GM23338 (cell line): ENCODE measurements around the gene MKLN1. TPM values are rescaled to one million over a fixed set of nuclear protein-coding genes. Genes with fewer than 3 reads are reported as not detected.

Experiments
- ATAC-seq: fragments of 200-7000 bp; cut with Tn5 transposase; 3 replicates; pipeline ENCODE4 v1.9.1; 2020
- DNase-seq: peaks from one replicate; pipeline ENCODE4 v3.0.0-alpha.2; 2015; ENCODE audit warnings: low spot score
- H2AFZ ChIP-seq: fragments of 200-600 bp; sonication (generic); 2 replicates; pipeline ENCODE4 v1.8.0; 2016; ENCODE audit warnings: antibody characterized with exemption, mild to moderate bottlenecking, moderate library complexity
- H3F3A ChIP-seq: fragments of 200-600 bp; sonication (generic); replicated peaks from 2 replicates; pipeline ENCODE4 v1.8.0; 2017; ENCODE audit warnings: antibody characterized with exemption, mixed run types, low read depth
- H3K27ac ChIP-seq: fragments of 200-600 bp; sonication (generic); 2 replicates; pipeline ENCODE4 v1.6.1; 2016; ENCODE audit warnings: low read depth
- H3K27me3 ChIP-seq: fragments of 200-600 bp; sonication (generic); 2 replicates; pipeline ENCODE4 v1.8.0; 2016; ENCODE audit warnings: mild to moderate bottlenecking, mixed run types, moderate library complexity; ENCODE audit not compliant: insufficient read depth
- H3K36me3 ChIP-seq: fragments of 200-600 bp; sonication (generic); 2 replicates; pipeline ENCODE4 v1.8.0; 2016; ENCODE audit warnings: mild to moderate bottlenecking; ENCODE audit not compliant: insufficient read depth
- H3K4me1 ChIP-seq: fragments of 200-600 bp; sonication (generic); 2 replicates; pipeline ENCODE4 v1.8.0; 2016; ENCODE audit warnings: mild to moderate bottlenecking, moderate library complexity; ENCODE audit not compliant: insufficient read depth
- H3K4me2 ChIP-seq: fragments of 200-600 bp; sonication (generic); 2 replicates; pipeline ENCODE4 v1.7.1; 2017; ENCODE audit warnings: mixed run types
- H3K4me3 ChIP-seq: fragments of 200-600 bp; sonication (generic); 2 replicates; pipeline ENCODE4 v1.6.1; 2016; ENCODE audit warnings: mixed run types
- H3K79me2 ChIP-seq: fragments of 200-600 bp; sonication (generic); replicated peaks from 2 replicates; pipeline ENCODE4 v1.8.0; 2017; ENCODE audit warnings: mild to moderate bottlenecking; ENCODE audit not compliant: insufficient read depth
- H3K9me2 ChIP-seq: fragments of 200-600 bp; sonication (generic); 2 replicates; pipeline ENCODE4 v1.8.0; 2017; ENCODE audit not compliant: insufficient read depth
- H4K20me1 ChIP-seq: fragments of 200-600 bp; sonication (generic); replicated peaks from 2 replicates; pipeline ENCODE4 v1.8.0; 2017; ENCODE audit warnings: mild to moderate bottlenecking; ENCODE audit not compliant: insufficient read depth
- H3K27ac Mint-ChIP-seq: 2 replicates; pipeline ENCODE4 v1.8.0; 2020; ENCODE audit warnings: inconsistent platforms, mild to moderate bottlenecking, moderate library complexity, mixed read lengths
- H3K27me3 Mint-ChIP-seq: 3 replicates; pipeline ENCODE4 v1.8.0; 2022; ENCODE audit warnings: low read depth, mild to moderate bottlenecking, moderate library complexity, mixed read lengths, inconsistent platforms; ENCODE audit not compliant: insufficient read depth, poor library complexity
- H3K36me3 Mint-ChIP-seq: 3 replicates; pipeline ENCODE4 v1.8.0; 2021; ENCODE audit warnings: low read depth, mild to moderate bottlenecking, inconsistent platforms, moderate library complexity, mixed read lengths
- H3K4me1 Mint-ChIP-seq: 3 replicates; pipeline ENCODE4 v1.8.0; 2020; ENCODE audit warnings: mild to moderate bottlenecking, inconsistent platforms, mixed read lengths
- H3K4me3 Mint-ChIP-seq: 3 replicates; pipeline ENCODE4 v1.8.0; 2021; ENCODE audit warnings: moderate library complexity, mild to moderate bottlenecking, inconsistent platforms, mixed read lengths
- H3K9me3 Mint-ChIP-seq: 3 replicates; pipeline ENCODE4 v1.8.0; 2020; ENCODE audit warnings: moderate library complexity, mild to moderate bottlenecking, inconsistent platforms, mixed read lengths
- EZH2 ChIP-seq: fragments of 200-600 bp; sonication (generic); IDR thresholded peaks from one replicate; pipeline ENCODE4 v1.8.0; 2017; ENCODE audit warnings: antibody characterized with exemption, mild to moderate bottlenecking, low read depth; ENCODE audit not compliant: unreplicated experiment
- EZH2phosphoT487 ChIP-seq: fragments of 200-600 bp; sonication (generic); IDR thresholded peaks from one replicate; pipeline ENCODE4 v1.8.1; 2018; ENCODE audit warnings: antibody characterized with exemption; ENCODE audit not compliant: unreplicated experiment
- JUNB ChIP-seq: IDR thresholded peaks from one replicate; pipeline ENCODE4 v1.6.1; 2016; ENCODE audit warnings: antibody characterized with exemption; ENCODE audit not compliant: unreplicated experiment
- NANOG ChIP-seq: IDR thresholded peaks from 2 replicates; pipeline ENCODE4 v1.6.1; 2016; ENCODE audit warnings: antibody characterized with exemption, borderline replicate concordance
- POLR2AphosphoS5 ChIP-seq: IDR thresholded peaks from 2 replicates; pipeline ENCODE4 v1.6.1; 2016; ENCODE audit warnings: antibody characterized with exemption, low read depth
- STAT1 ChIP-seq: IDR thresholded peaks from one replicate; pipeline ENCODE4 v1.6.1; 2016; ENCODE audit warnings: antibody characterized with exemption; ENCODE audit not compliant: unreplicated experiment
- polyA plus RNA-seq: library from polyadenylated mRNA; unstranded; fragments of >200 nt; fragmentation: Nextera tagmentation; extraction: Ambion mirVana; gene quantifications from 2 replicates; pipeline ENCODE4 v1.2.1, GENCODE V29; 2016
- total RNA-seq: library from RNA; depleted of rRNA; stranded (reverse); fragments of >200 nt; shearing (Covaris generic); gene quantifications from 2 replicates; pipeline ENCODE4 v1.2.3, GENCODE V29; 2014
- TF ChIP-seq, protein P1 (sequence below): IDR thresholded peaks from 2 replicates; pipeline ENCODE4 v1.6.1; 2016; ENCODE audit warnings: antibody characterized with exemption
- TF ChIP-seq, protein P2 (sequence below): IDR thresholded peaks from one replicate; pipeline ENCODE4 v1.6.1; 2018; ENCODE audit warnings: antibody characterized with exemption; ENCODE audit not compliant: unreplicated experiment
- TF ChIP-seq, protein P3 (sequence below): fragments of 250-450 bp; sonication (Bioruptor Pico); IDR thresholded peaks from 2 replicates; pipeline ENCODE4 v1.5.0; 2020; ENCODE audit warnings: mild to moderate bottlenecking, moderate library complexity

The MKLN1 gene
- total and polyA plus RNA-seq, 2 experiments from 2014 or later: 25.3 to 46.5 TPM

DNA sequence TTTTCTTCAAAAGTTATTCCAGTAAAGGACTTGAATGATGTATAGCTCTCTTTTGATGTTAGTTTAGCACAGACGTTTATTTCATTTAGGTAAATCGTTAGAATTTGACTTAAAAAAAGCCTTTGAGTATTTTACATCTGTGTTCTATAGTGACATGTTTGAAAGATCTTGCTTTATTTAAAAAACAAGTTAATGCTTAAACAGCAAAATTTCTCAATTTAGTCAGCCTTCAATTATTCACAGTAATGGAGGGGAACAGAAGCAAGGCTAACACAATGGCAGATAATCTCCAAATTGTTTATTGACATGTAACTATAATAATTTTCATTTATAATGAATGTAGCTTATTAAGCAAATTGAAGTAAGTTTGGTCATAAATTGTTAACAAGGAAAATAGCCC lies 63.5 kb downstream of the MKLN1 start:
- Histone ChIP-seq H3F3A (no peaks in the 10 kb centered on the region), H3K4me1 (peaks cover 25% of the 10 kb centered on the region), H3K27me3 (no peaks in the 10 kb centered on the region), H3K4me3 (no peak overlapping the region), H3K36me3 (no peaks in the 10 kb centered on the region), H3K9me2 (no peaks in the 10 kb centered on the region), H2AFZ (no peak overlapping the region), H3K27ac (no peak overlapping the region), H3K79me2 (peaks cover 31% of the 10 kb centered on the region), H4K20me1 (0 out of 2 replicates have a peak, but pooled peaks cover 4% of the 10 kb centered on the region), H3K4me2 (no peak overlapping the region)
- ATAC-seq (no peak), DNase-seq (no peak)
- Mint-ChIP-seq H3K36me3 (no peaks in the 10 kb centered on the region), H3K27ac (no peak overlapping the region), H3K27me3 (peaks cover 4% of the 10 kb centered on the region), H3K9me3 (no peaks in the 10 kb centered on the region), H3K4me3 (no peak overlapping the region), H3K4me1 (peaks cover 14% of the 10 kb centered on the region)
- TF ChIP-seq EZH2: no peak
- TF ChIP-seq JUNB: no peak
- TF ChIP-seq, protein P1, sequence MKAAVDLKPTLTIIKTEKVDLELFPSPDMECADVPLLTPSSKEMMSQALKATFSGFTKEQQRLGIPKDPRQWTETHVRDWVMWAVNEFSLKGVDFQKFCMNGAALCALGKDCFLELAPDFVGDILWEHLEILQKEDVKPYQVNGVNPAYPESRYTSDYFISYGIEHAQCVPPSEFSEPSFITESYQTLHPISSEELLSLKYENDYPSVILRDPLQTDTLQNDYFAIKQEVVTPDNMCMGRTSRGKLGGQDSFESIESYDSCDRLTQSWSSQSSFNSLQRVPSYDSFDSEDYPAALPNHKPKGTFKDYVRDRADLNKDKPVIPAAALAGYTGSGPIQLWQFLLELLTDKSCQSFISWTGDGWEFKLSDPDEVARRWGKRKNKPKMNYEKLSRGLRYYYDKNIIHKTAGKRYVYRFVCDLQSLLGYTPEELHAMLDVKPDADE: no peak
- TF ChIP-seq NANOG: no peak
- no peak for TF ChIP-seq STAT1
- TF ChIP-seq, protein P2, sequence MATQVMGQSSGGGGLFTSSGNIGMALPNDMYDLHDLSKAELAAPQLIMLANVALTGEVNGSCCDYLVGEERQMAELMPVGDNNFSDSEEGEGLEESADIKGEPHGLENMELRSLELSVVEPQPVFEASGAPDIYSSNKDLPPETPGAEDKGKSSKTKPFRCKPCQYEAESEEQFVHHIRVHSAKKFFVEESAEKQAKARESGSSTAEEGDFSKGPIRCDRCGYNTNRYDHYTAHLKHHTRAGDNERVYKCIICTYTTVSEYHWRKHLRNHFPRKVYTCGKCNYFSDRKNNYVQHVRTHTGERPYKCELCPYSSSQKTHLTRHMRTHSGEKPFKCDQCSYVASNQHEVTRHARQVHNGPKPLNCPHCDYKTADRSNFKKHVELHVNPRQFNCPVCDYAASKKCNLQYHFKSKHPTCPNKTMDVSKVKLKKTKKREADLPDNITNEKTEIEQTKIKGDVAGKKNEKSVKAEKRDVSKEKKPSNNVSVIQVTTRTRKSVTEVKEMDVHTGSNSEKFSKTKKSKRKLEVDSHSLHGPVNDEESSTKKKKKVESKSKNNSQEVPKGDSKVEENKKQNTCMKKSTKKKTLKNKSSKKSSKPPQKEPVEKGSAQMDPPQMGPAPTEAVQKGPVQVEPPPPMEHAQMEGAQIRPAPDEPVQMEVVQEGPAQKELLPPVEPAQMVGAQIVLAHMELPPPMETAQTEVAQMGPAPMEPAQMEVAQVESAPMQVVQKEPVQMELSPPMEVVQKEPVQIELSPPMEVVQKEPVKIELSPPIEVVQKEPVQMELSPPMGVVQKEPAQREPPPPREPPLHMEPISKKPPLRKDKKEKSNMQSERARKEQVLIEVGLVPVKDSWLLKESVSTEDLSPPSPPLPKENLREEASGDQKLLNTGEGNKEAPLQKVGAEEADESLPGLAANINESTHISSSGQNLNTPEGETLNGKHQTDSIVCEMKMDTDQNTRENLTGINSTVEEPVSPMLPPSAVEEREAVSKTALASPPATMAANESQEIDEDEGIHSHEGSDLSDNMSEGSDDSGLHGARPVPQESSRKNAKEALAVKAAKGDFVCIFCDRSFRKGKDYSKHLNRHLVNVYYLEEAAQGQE: no peak
- TF ChIP-seq, protein P3, sequence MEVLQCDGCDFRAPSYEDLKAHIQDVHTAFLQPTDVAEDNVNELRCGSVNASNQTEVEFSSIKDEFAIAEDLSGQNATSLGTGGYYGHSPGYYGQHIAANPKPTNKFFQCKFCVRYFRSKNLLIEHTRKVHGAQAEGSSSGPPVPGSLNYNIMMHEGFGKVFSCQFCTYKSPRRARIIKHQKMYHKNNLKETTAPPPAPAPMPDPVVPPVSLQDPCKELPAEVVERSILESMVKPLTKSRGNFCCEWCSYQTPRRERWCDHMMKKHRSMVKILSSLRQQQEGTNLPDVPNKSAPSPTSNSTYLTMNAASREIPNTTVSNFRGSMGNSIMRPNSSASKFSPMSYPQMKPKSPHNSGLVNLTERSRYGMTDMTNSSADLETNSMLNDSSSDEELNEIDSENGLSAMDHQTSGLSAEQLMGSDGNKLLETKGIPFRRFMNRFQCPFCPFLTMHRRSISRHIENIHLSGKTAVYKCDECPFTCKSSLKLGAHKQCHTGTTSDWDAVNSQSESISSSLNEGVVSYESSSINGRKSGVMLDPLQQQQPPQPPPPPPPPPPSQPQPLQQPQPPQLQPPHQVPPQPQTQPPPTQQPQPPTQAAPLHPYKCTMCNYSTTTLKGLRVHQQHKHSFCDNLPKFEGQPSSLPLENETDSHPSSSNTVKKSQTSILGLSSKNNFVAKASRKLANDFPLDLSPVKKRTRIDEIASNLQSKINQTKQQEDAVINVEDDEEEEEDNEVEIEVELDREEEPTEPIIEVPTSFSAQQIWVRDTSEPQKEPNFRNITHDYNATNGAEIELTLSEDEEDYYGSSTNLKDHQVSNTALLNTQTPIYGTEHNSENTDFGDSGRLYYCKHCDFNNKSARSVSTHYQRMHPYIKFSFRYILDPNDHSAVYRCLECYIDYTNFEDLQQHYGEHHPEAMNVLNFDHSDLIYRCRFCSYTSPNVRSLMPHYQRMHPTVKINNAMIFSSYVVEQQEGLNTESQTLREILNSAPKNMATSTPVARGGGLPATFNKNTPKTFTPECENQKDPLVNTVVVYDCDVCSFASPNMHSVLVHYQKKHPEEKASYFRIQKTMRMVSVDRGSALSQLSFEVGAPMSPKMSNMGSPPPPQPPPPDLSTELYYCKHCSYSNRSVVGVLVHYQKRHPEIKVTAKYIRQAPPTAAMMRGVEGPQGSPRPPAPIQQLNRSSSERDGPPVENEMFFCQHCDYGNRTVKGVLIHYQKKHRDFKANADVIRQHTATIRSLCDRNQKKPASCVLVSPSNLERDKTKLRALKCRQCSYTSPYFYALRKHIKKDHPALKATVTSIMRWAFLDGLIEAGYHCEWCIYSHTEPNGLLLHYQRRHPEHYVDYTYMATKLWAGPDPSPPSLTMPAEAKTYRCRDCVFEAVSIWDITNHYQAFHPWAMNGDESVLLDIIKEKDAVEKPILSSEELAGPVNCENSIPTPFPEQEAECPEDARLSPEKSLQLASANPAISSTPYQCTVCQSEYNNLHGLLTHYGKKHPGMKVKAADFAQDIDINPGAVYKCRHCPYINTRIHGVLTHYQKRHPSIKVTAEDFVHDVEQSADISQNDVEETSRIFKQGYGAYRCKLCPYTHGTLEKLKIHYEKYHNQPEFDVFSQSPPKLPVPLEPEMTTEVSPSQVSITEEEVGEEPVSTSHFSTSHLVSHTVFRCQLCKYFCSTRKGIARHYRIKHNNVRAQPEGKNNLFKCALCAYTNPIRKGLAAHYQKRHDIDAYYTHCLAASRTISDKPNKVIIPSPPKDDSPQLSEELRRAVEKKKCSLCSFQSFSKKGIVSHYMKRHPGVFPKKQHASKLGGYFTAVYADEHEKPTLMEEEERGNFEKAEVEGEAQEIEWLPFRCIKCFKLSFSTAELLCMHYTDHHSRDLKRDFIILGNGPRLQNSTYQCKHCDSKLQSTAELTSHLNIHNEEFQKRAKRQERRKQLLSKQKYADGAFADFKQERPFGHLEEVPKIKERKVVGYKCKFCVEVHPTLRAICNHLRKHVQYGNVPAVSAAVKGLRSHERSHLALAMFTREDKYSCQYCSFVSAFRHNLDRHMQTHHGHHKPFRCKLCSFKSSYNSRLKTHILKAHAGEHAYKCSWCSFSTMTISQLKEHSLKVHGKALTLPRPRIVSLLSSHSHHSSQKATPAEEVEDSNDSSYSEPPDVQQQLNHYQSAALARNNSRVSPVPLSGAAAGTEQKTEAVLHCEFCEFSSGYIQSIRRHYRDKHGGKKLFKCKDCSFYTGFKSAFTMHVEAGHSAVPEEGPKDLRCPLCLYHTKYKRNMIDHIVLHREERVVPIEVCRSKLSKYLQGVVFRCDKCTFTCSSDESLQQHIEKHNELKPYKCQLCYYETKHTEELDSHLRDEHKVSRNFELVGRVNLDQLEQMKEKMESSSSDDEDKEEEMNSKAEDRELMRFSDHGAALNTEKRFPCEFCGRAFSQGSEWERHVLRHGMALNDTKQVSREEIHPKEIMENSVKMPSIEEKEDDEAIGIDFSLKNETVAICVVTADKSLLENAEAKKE (CRISPR knock-in tag): no peak
- no peak for TF ChIP-seq EZH2phosphoT487
- no peak for TF ChIP-seq POLR2AphosphoS5
